Skeletal muscle tissue (tissue), 4 donors: Measurements from ENCODE around the gene SNRPA. TPM values are rescaled to one million over a fixed set of nuclear protein-coding genes. Genes with fewer than 3 reads are reported as not detected.
A peak's percentile ranks its signal among the peaks of the same experiment; 100 is the strongest.

ENCODE experiments used
- H3K27ac ChIP-seq: one replicate; pipeline ENCODE4 v1.7.0; 2013; ENCODE audit warnings: mild to moderate bottlenecking, low read depth, low read length, inconsistent platforms
- H3K27me3 ChIP-seq, 3 donors: one replicate each; pipeline ENCODE4 v1.7.0; 2013; ENCODE audit warnings: low read length in 3 of 3; ENCODE audit not compliant: control insufficient read depth in 3 of 3, insufficient read depth in 3 of 3
- H3K36me3 ChIP-seq, 3 donors: one replicate each; pipeline ENCODE4 v1.7.0; 2013; ENCODE audit warnings: low read length in 3 of 3; ENCODE audit not compliant: control insufficient read depth in 3 of 3, insufficient read depth in 3 of 3
- H3K4me1 ChIP-seq, 3 donors: one replicate each; pipeline ENCODE4 v1.7.0; 2013; ENCODE audit warnings: low read length in 3 of 3, mild to moderate bottlenecking in 3 of 3; ENCODE audit not compliant: control insufficient read depth in 3 of 3, insufficient read depth in 3 of 3
- H3K4me3 ChIP-seq, 3 donors: one replicate each; pipeline ENCODE4 v1.7.0; 2013; ENCODE audit warnings: low read length in 3 of 3
- H3K9ac ChIP-seq, 3 donors: one replicate each; pipeline ENCODE4 v1.7.0; 2013; ENCODE audit warnings: low read length in 3 of 3, mild to moderate bottlenecking in 3 of 3, moderate library complexity in 2 of 3, low read depth in 1 of 3
- H3K9me3 ChIP-seq, 3 donors: one replicate each; pipeline ENCODE4 v1.7.0; 2013; ENCODE audit warnings: low read length in 3 of 3; ENCODE audit not compliant: control insufficient read depth in 3 of 3
- total RNA-seq: library from RNA; depleted of rRNA; stranded (reverse); fragments of >200 nt; gene quantifications from one replicate; pipeline ENCODE4 v1.2.3, GENCODE V29; 2014
- donor health status: Osteomylitis.

Gene SNRPA
- total RNA-seq, 1 donor from 2014 or later, result 7.8 TPM

- H3K9me3 ChIP-seq, result no peaks in the 10 kb centered on the region
- peaks cover 14 to 21% (median 16%) of the 10 kb centered on the region in 3 donors for H3K36me3 ChIP-seq
- H3K4me3 ChIP-seq, result peak overlapping the region; percentile 72 to 81 (median 80)
- H3K4me1 ChIP-seq, result peaks cover 54 to 57% (median 54%) of the 10 kb centered on the region in 3 donors
- H3K27me3 ChIP-seq, result no peaks in the 10 kb centered on the region
- H3K9ac ChIP-seq, result peak overlapping the region; percentile 66 to 87 (median 86)
- H3K27ac ChIP-seq, result peak overlapping the region; percentile 85
These were observed 48.7 kb downstream of the SNRPA start for GRCh38 chr19:40799558-40800338.

GRCh38 chr19:40800339-40800996 is 49.5 kb downstream of the SNRPA start:
- H3K4me1 ChIP-seq, result peaks cover 61 to 64% (median 61%) of the 10 kb centered on the region in 3 donors
- peaks cover 14 to 24% (median 16%) of the 10 kb centered on the region in 3 donors for H3K36me3 ChIP-seq
- no peaks in the 10 kb centered on the region for H3K27me3 ChIP-seq
- peak overlapping the region; percentile 66 to 87 (median 86) for H3K9ac ChIP-seq
- no peaks in the 10 kb centered on the region for H3K9me3 ChIP-seq
- H3K4me3 ChIP-seq, result peak overlapping the region; percentile 72 to 81 (median 80)
- H3K27ac ChIP-seq, result peak overlapping the region; percentile 85

- H3K36me3 ChIP-seq, result peaks cover 14 to 24% (median 16%) of the 10 kb centered on the region in 3 donors
- no peaks in the 10 kb centered on the region for H3K27me3 ChIP-seq
- H3K9me3 ChIP-seq, result no peaks in the 10 kb centered on the region
- peak overlapping the region; percentile 56 to 81 (median 80) for H3K4me3 ChIP-seq
- peak overlapping the region; percentile 14 to 87 (median 70) for H3K9ac ChIP-seq
- peaks cover 66 to 69% (median 66%) of the 10 kb centered on the region in 3 donors for H3K4me1 ChIP-seq
- H3K27ac ChIP-seq, result peak overlapping the region; percentile 85
These were observed 50.0 kb downstream of the SNRPA start for GRCh38 chr19:40800997-40801377.

- H3K27ac ChIP-seq, result peak overlapping the region; percentile 85
- peaks cover 73 to 76% (median 73%) of the 10 kb centered on the region in 3 donors for H3K4me1 ChIP-seq
- H3K27me3 ChIP-seq, result no peaks in the 10 kb centered on the region
- peaks cover 14 to 24% (median 16%) of the 10 kb centered on the region in 3 donors for H3K36me3 ChIP-seq
- peak overlapping the region; percentile 64 to 87 (median 79) for H3K9ac ChIP-seq
- peak overlapping the region; percentile 59 to 81 (median 80) for H3K4me3 ChIP-seq
- no peaks in the 10 kb centered on the region for H3K9me3 ChIP-seq
These were observed 50.7 kb downstream of the SNRPA start for GRCh38 chr19:40801426-40802299.

- H3K9me3 ChIP-seq, result no peaks in the 10 kb centered on the region
- peak overlapping the region; percentile 85 for H3K27ac ChIP-seq
- peak overlapping the region; percentile 64 to 87 (median 79) for H3K9ac ChIP-seq
- H3K36me3 ChIP-seq, result peaks cover 16 to 29% (median 18%) of the 10 kb centered on the region in 3 donors
- peaks cover 77 to 84% (median 81%) of the 10 kb centered on the region in 3 donors for H3K4me1 ChIP-seq
- H3K4me3 ChIP-seq, result peak overlapping the region; percentile 59 to 72 (median 62)
- H3K27me3 ChIP-seq, result no peaks in the 10 kb centered on the region
These were observed 51.5 kb downstream of the SNRPA start for GRCh38 chr19:40802300-40803169.

- H3K4me1 ChIP-seq, result peaks cover 72 to 85% (median 82%) of the 10 kb centered on the region in 3 donors
- peaks cover 20 to 36% (median 26%) of the 10 kb centered on the region in 3 donors for H3K36me3 ChIP-seq
- H3K9me3 ChIP-seq, result no peaks in the 10 kb centered on the region
- H3K4me3 ChIP-seq, result peak overlapping the region; percentile 51 to 62 (median 61)
- no peaks in the 10 kb centered on the region for H3K27me3 ChIP-seq
- H3K27ac ChIP-seq, result peak overlapping the region; percentile 85
- peak overlapping the region; percentile 4 to 87 (median 79) for H3K9ac ChIP-seq
These were observed 52.3 kb downstream of the SNRPA start for GRCh38 chr19:40803170-40803856.

GRCh38 chr19:40803857-40804782 is 53.1 kb downstream of the SNRPA start:
- Histone ChIP-seq H3K4me3 (peak overlapping the region; percentile 39 to 52 (median 51)), H3K27me3 (no peaks in the 10 kb centered on the region), H3K36me3 (peaks cover 25 to 41% (median 31%) of the 10 kb centered on the region in 3 donors), H3K4me1 (peaks cover 72 to 92% (median 86%) of the 10 kb centered on the region in 3 donors), H3K27ac (peak overlapping the region; percentile 85), H3K9ac (peak overlapping the region; percentile 19 to 87 (median 79)), H3K9me3 (no peaks in the 10 kb centered on the region)

- Histone ChIP-seq H3K27ac (peak overlapping the region; percentile 85), H3K27me3 (no peaks in the 10 kb centered on the region), H3K36me3 (peaks cover 32 to 41% (median 36%) of the 10 kb centered on the region in 3 donors), H3K4me3 (peak overlapping the region in 2 of 3 donors; percentile 19 to 29), H3K9ac (peak overlapping the region in 2 of 3 donors; percentile 44 to 50), H3K4me1 (peaks cover 76 to 98% (median 93%) of the 10 kb centered on the region in 3 donors), H3K9me3 (no peaks in the 10 kb centered on the region)
These were observed 53.8 kb downstream of the SNRPA start for GRCh38 chr19:40804783-40805242.
